ENCODE measurements around the gene PLA2G4B. TPM values are rescaled to one million over a fixed set of nuclear protein-coding genes. Genes with fewer than 3 reads are reported as not detected.

PLA2G4B gene
- total RNA-seq, 1 donor from 2014 or later: 3.4 TPM

- no peak for DNase-seq (ENCODE audit: low read depth)
- Histone ChIP-seq H3K36me3 (ENCODE audit: control insufficient read depth, insufficient read depth, low read length) (no peaks in the 10 kb centered on the region), H3K27me3 (ENCODE audit: control insufficient read depth, insufficient read depth, low read length) (peaks cover 8% of the 10 kb centered on the region), H3K4me3 (ENCODE audit: low read depth, low read length) (no peak overlapping the region)
- TF ChIP-seq, protein P1, sequence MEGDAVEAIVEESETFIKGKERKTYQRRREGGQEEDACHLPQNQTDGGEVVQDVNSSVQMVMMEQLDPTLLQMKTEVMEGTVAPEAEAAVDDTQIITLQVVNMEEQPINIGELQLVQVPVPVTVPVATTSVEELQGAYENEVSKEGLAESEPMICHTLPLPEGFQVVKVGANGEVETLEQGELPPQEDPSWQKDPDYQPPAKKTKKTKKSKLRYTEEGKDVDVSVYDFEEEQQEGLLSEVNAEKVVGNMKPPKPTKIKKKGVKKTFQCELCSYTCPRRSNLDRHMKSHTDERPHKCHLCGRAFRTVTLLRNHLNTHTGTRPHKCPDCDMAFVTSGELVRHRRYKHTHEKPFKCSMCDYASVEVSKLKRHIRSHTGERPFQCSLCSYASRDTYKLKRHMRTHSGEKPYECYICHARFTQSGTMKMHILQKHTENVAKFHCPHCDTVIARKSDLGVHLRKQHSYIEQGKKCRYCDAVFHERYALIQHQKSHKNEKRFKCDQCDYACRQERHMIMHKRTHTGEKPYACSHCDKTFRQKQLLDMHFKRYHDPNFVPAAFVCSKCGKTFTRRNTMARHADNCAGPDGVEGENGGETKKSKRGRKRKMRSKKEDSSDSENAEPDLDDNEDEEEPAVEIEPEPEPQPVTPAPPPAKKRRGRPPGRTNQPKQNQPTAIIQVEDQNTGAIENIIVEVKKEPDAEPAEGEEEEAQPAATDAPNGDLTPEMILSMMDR (IDR thresholded peaks at IDR 0.05; ENCODE audit: insufficient read depth, low read length, poor library complexity, severe bottlenecking): no peak
Observed at GRCh38 chr15:41860049-41860828, 21.6 kb downstream of the PLA2G4B start.

- DNase-seq (ENCODE audit: low read depth): no peak
- H3K36me3 ChIP-seq (ENCODE audit: control insufficient read depth, insufficient read depth, low read length): no peaks in the 10 kb centered on the region
- H3K4me3 ChIP-seq (ENCODE audit: low read depth, low read length): no peak overlapping the region
- TF ChIP-seq, protein P1 (IDR thresholded peaks at IDR 0.05; ENCODE audit: insufficient read depth, low read length, poor library complexity, severe bottlenecking): no peak
- peaks cover 3% of the 10 kb centered on the region for H3K27me3 ChIP-seq (ENCODE audit: control insufficient read depth, insufficient read depth, low read length)
Observed at GRCh38 chr15:41861736-41862356, 23.2 kb downstream of the PLA2G4B start.

GRCh38 chr15:41862515-41863116 is 24.0 kb downstream of the PLA2G4B start:
- no peak for DNase-seq (ENCODE audit: low read depth)
- Histone ChIP-seq H3K4me3 (ENCODE audit: low read depth, low read length) (no peak overlapping the region), H3K27me3 (ENCODE audit: control insufficient read depth, insufficient read depth, low read length) (peaks cover 3% of the 10 kb centered on the region), H3K36me3 (ENCODE audit: control insufficient read depth, insufficient read depth, low read length) (no peaks in the 10 kb centered on the region)
- TF ChIP-seq, protein P1 (IDR thresholded peaks at IDR 0.05; ENCODE audit: insufficient read depth, low read length, poor library complexity, severe bottlenecking): no peak

DNA sequence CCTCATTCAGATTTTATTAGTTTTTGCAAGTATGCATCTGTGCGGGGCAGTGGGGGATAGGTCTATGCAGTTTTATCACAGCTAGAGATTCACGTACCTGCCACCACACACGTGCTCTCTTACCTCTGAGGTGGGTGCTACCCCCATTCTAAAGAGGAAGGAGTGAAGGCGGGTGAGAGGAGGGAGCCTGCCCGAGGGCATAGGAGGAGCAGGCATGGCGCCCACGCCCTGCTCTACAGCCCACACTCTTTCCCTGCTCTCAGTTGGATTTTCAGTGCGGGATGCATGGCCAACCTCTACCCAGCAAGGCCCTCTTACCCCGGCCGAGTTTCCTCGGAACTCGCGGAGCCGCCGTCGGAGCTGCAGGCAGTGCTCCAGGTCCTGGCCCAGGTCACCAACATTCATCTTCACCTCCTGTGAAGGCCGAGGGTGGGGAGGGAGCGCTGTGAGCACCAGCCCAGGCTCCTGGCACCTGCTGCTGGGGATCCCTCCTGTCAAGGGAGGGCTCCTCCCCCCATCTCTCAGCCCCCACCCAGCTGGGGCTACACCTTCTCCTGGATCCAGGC is 26.9 kb downstream of the PLA2G4B start:
- H3K4me3 ChIP-seq (ENCODE audit: low read depth, low read length): no peak overlapping the region
- peaks cover 3% of the 10 kb centered on the region for H3K27me3 ChIP-seq (ENCODE audit: control insufficient read depth, insufficient read depth, low read length)
- TF ChIP-seq, protein P1 (IDR thresholded peaks at IDR 0.05; ENCODE audit: insufficient read depth, low read length, poor library complexity, severe bottlenecking): no peak
- H3K36me3 ChIP-seq (ENCODE audit: control insufficient read depth, insufficient read depth, low read length): no peaks in the 10 kb centered on the region
- no peak for DNase-seq (ENCODE audit: low read depth)

DNA sequence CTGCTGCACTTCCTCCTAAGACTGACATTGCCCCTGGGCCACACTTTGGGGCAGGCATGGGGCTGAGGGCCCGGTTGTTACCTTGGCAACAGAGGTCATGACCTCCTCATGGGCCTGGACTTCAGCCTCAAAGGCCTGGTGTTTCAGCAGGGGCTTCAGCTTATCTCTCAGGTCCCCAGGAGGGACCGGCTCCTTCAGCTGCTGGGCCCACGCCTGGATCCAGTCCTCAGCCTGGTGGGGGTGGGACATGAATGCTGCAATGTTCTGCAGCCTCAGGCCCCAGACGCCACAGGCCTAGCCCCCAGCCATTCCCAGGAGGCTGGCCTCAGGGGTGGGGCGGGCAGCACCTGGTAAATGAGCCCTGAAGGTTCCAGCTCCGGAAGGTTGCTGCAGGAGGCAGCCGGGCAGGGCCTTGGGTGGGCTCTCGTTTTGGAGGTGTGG is 27.6 kb downstream of the PLA2G4B start:
- Histone ChIP-seq H3K36me3 (ENCODE audit: control insufficient read depth, insufficient read depth, low read length) (no peaks in the 10 kb centered on the region), H3K4me3 (ENCODE audit: low read depth, low read length) (no peak overlapping the region), H3K27me3 (ENCODE audit: control insufficient read depth, insufficient read depth, low read length) (peaks cover 3% of the 10 kb centered on the region)
- no peak for DNase-seq (ENCODE audit: low read depth)
- TF ChIP-seq, protein P1 (IDR thresholded peaks at IDR 0.05; ENCODE audit: insufficient read depth, low read length, poor library complexity, severe bottlenecking): no peak
